KMS-11 (cell line): ENCODE results near the gene VCL.

ENCODE experiments used
- H2AFZ ChIP-seq: fragments of 200-600 bp; sonication (generic); 2 replicates; pipeline ENCODE4 v1.6.1; 2016; ENCODE audit warnings: antibody characterized with exemption, mixed run types, low read depth
- H3K27ac ChIP-seq: fragments of 200-600 bp; sonication (generic); 2 replicates; pipeline ENCODE4 v1.6.1; 2016; ENCODE audit warnings: mild to moderate bottlenecking, mixed run types
- H3K27me3 ChIP-seq: fragments of 200-600 bp; sonication (generic); 2 replicates; pipeline ENCODE4 v1.6.1; 2017; ENCODE audit warnings: mild to moderate bottlenecking, low read depth, mixed run types, moderate library complexity; ENCODE audit not compliant: insufficient read depth
- H3K36me3 ChIP-seq: fragments of 200-600 bp; sonication (generic); 2 replicates; pipeline ENCODE4 v1.6.1; 2017; ENCODE audit warnings: mild to moderate bottlenecking, mixed run types; ENCODE audit not compliant: insufficient read depth
- H3K4me1 ChIP-seq: fragments of 200-600 bp; sonication (generic); 2 replicates; pipeline ENCODE4 v1.6.1; 2016; ENCODE audit warnings: mild to moderate bottlenecking, low read depth, mixed run types; ENCODE audit not compliant: poor library complexity, severe bottlenecking
- H3K4me2 ChIP-seq: fragments of 200-600 bp; sonication (generic); 2 replicates; pipeline ENCODE4 v1.7.0; 2016; ENCODE audit warnings: mild to moderate bottlenecking, mixed run types
- H3K4me3 ChIP-seq: fragments of 200-600 bp; sonication (generic); IDR thresholded peaks from 2 replicates; pipeline ENCODE4 v1.6.1; 2017; ENCODE audit warnings: low read depth, low read length, mixed read lengths; ENCODE audit not compliant: insufficient read depth
- H3K79me2 ChIP-seq: fragments of 200-600 bp; sonication (generic); 2 replicates; pipeline ENCODE4 v1.6.1; 2016; ENCODE audit warnings: low read depth, mixed run types; ENCODE audit not compliant: insufficient read depth
- H3K9ac ChIP-seq: fragments of 200-600 bp; sonication (generic); 2 replicates; pipeline ENCODE4 v1.6.1; 2016; ENCODE audit warnings: mild to moderate bottlenecking, mixed run types
- H4K20me1 ChIP-seq: fragments of 200-600 bp; sonication (generic); 2 replicates; pipeline ENCODE4 v1.6.1; 2016; ENCODE audit warnings: mild to moderate bottlenecking, mixed run types; ENCODE audit not compliant: insufficient read depth
- CTCF ChIP-seq: fragments of 200-600 bp; sonication (generic); conservative IDR thresholded peaks from 2 replicates; pipeline ENCODE4 v1.6.1; 2017; ENCODE audit warnings: low read depth, mild to moderate bottlenecking, antibody characterized with exemption, low read length, moderate library complexity, mixed read lengths

Gene VCL

GRCh38 chr10:74117738-74118137, 119.8 kb downstream of the VCL start:
- no peak overlapping the region for H3K9ac ChIP-seq
- peak overlapping the region; percentile 16 for H3K27ac ChIP-seq
- H3K36me3 ChIP-seq, result peaks cover 10% of the 10 kb centered on the region; the same call in 1 of the 2 replicates
- no peaks in the 10 kb centered on the region for H4K20me1 ChIP-seq
- TF ChIP-seq CTCF, result no peak
- no peak overlapping the region for H2AFZ ChIP-seq
- no peak overlapping the region for H3K4me3 ChIP-seq
- H3K79me2 ChIP-seq, result no peaks in the 10 kb centered on the region
- H3K4me1 ChIP-seq, result peaks cover 31% of the 10 kb centered on the region
- no peaks in the 10 kb centered on the region for H3K27me3 ChIP-seq
- peak overlapping the region; percentile 29; the same call in 1 of the 2 replicates for H3K4me2 ChIP-seq

GRCh38 chr10:74118804-74119203, 120.9 kb downstream of the VCL start:
- H3K36me3 ChIP-seq, result peaks cover 14% of the 10 kb centered on the region; the same call in 1 of the 2 replicates
- H3K4me2 ChIP-seq, result no peak overlapping the region

GRCh38 chr10:74120911-74121310, 123.0 kb downstream of the VCL start:
- no peak overlapping the region for H2AFZ ChIP-seq
- H3K79me2 ChIP-seq, result no peaks in the 10 kb centered on the region
- H3K4me3 ChIP-seq, result no peak overlapping the region
- H3K27ac ChIP-seq, result no peak overlapping the region
- H3K36me3 ChIP-seq, result peaks cover 14% of the 10 kb centered on the region; the same call in 1 of the 2 replicates
- no peaks in the 10 kb centered on the region for H3K27me3 ChIP-seq
- H3K9ac ChIP-seq, result no peak overlapping the region
- no peak for TF ChIP-seq CTCF
- H3K4me1 ChIP-seq, result peaks cover 31% of the 10 kb centered on the region
- no peaks in the 10 kb centered on the region for H4K20me1 ChIP-seq
- H3K4me2 ChIP-seq, result no peak overlapping the region

More at GRCh38 chr10:74118804-74119203, 120.9 kb downstream of the VCL start:
- Histone ChIP-seq H3K4me3 (no peak overlapping the region), H3K27me3 (no peaks in the 10 kb centered on the region), H3K79me2 (no peaks in the 10 kb centered on the region), H3K4me1 (peaks cover 31% of the 10 kb centered on the region), H2AFZ (no peak overlapping the region), H3K9ac (no peak overlapping the region), H4K20me1 (no peaks in the 10 kb centered on the region), H3K27ac (peak overlapping the region; percentile 16; the same call in 1 of the 2 replicates)
- TF ChIP-seq CTCF, result no peak

- Histone ChIP-seq H4K20me1 (no peaks in the 10 kb centered on the region), H3K4me1 (peaks cover 31% of the 10 kb centered on the region), H3K79me2 (no peaks in the 10 kb centered on the region), H3K4me3 (no peak overlapping the region), H3K27ac (no peak overlapping the region), H2AFZ (no peak overlapping the region), H3K36me3 (peaks cover 14% of the 10 kb centered on the region; the same call in 1 of the 2 replicates), H3K4me2 (no peak overlapping the region), H3K27me3 (no peaks in the 10 kb centered on the region), H3K9ac (no peak overlapping the region)
- TF ChIP-seq CTCF, result no peak
Observed at GRCh38 chr10:74121368-74121767, 123.5 kb downstream of the VCL start.
